ENCODE results near the gene SYNPO.

SYNPO gene

DNA sequence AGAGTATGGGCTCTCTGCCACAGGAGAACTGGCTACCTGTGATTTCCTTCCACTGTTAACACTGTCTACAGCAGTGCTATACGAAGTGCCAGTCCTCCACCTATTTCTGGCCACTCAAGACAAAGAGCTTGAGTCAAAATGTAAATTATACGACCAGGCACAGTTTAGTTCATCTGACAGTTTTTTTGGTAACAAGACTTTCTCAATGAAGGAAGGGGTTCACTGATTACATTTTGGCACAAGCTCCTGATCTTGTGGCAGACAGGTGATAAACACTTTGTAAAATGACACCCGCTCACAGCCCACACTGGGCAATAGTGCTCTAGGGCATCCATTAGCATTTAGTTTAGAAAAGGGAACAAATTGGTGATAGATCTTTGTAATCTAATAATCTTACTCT, 51.8 kb downstream of the SYNPO start:
- no peak overlapping the region for H3K4me3 ChIP-seq (ENCODE audit: low read depth, low read length)
- TF ChIP-seq, protein P1, sequence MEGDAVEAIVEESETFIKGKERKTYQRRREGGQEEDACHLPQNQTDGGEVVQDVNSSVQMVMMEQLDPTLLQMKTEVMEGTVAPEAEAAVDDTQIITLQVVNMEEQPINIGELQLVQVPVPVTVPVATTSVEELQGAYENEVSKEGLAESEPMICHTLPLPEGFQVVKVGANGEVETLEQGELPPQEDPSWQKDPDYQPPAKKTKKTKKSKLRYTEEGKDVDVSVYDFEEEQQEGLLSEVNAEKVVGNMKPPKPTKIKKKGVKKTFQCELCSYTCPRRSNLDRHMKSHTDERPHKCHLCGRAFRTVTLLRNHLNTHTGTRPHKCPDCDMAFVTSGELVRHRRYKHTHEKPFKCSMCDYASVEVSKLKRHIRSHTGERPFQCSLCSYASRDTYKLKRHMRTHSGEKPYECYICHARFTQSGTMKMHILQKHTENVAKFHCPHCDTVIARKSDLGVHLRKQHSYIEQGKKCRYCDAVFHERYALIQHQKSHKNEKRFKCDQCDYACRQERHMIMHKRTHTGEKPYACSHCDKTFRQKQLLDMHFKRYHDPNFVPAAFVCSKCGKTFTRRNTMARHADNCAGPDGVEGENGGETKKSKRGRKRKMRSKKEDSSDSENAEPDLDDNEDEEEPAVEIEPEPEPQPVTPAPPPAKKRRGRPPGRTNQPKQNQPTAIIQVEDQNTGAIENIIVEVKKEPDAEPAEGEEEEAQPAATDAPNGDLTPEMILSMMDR (IDR thresholded peaks at IDR 0.05; ENCODE audit: low read depth, low read length, missing control alignments) = no peak
- DNase-seq (ENCODE audit: low read depth) = no peak

DNA sequence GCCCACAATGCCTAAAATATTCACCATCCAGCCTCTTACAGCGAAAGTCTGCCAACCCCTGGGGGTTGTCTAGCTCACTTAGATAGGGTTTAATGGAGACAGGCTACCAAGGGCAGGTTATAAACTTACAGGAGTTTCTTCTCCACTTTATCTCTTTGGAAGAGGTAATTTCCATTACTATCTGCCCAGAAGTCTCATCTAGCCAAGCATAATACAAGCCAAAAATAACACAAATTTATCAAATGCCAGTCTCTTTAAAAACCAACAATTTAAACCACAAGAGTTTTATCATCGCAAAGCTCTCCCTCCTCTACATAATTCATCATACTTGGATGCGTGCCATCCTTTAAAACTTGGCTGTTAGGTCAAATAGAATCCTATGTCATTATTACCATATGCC, 54.2 kb downstream of the SYNPO start:
- TF ChIP-seq, protein P1 (IDR thresholded peaks at IDR 0.05; ENCODE audit: low read depth, low read length, missing control alignments) = no peak
- no peak for DNase-seq (ENCODE audit: low read depth)
- no peak overlapping the region for H3K4me3 ChIP-seq (ENCODE audit: low read depth, low read length)

DNA sequence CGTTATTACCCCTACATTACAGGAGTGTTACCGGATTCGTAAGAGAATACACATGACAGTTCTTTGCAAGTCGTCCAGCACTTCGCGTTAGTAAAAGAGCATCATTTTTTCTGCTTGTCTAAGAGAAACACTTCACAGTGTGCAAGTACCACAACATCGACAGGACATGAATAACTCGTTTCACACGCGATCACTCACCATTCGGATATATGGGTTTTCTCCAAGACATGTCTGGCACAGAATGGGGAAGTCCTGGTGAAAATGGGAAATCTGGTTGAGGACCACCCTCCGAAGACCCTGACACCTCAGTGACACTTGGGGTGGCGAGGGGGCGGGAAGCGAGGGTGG, 59.8 kb downstream of the SYNPO start:
- TF ChIP-seq, protein P1 (IDR thresholded peaks at IDR 0.05; ENCODE audit: low read depth, low read length, missing control alignments) = no peak
- no peak for DNase-seq (ENCODE audit: low read depth)
- H3K4me3 ChIP-seq (ENCODE audit: low read depth, low read length) = peak overlapping the region; percentile 83

DNA sequence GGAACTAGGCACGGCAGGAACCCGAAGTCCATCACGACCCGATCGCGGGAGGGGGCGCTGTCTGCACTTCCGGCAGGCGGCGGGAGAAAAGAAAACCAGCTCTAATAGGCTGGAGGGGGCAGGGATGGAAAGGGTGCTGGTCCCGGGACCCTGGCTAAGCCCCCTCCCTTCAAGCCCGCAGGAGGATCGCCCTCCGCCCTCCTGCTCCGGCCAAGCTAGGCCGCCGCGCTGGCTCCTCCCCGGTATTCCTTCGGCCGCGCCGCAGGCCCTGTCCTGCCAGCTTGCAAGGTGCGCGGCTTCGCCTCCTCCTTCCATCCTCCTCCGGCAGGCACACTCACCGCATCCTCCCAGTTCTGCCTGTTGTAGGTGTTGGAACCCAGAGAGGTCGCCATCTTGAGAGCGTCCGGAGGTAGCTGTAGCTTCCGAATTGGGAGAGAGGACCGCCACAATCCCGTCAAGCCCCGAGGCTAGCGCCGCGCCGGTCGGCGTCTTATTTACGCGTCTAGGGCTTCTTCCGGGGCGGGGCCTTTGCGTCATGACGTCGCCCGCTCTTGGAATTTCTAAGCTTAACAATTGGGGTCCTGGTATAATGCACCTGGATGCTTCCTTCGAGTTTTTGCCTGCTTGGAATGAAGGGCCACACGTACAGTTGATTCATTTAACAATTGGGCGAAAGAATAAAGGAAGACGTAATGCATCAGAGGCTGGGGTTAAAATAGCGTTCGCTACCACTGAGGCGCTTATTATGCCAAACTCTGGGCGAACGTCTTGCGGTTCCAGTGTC, 60.3 kb downstream of the SYNPO start, which contains the start of gene RBM22:
TSS of gene RBM22 (minus strand) at position 469 of the 784 bp plus-strand sequence. CDS start at position 392, 77 bp downstream.
- peak within 1 kb of the TSS; percentile 83 for H3K4me3 ChIP-seq (ENCODE audit: low read depth, low read length)
- TF ChIP-seq, protein P1 (IDR thresholded peaks at IDR 0.05; ENCODE audit: low read depth, low read length, missing control alignments) = peak; percentile 66
- peak; percentile 72 for DNase-seq (ENCODE audit: low read depth)

DNA sequence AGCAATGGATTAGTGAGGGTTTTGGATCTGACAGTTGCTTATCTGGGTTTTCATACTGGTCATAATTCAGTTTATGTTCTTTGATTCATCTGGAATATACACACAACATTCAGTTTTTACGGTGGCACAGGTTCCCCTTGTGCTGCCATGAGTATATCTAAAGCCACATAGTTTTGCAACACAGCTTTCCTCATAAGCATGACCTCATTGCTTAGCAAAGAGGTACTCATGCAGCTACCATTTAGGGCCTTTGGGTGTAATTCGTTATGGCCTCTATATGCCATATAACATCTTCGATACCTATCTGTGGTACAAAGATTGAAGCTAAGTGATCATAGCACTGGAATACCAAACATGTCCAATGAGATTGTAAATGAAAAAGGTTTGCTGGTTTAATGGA, 63.3 kb downstream of the SYNPO start:
- H3K4me3 ChIP-seq (ENCODE audit: low read depth, low read length) = no peak overlapping the region
- no peak for DNase-seq (ENCODE audit: low read depth)
- TF ChIP-seq, protein P1 (IDR thresholded peaks at IDR 0.05; ENCODE audit: low read depth, low read length, missing control alignments) = no peak

DNA sequence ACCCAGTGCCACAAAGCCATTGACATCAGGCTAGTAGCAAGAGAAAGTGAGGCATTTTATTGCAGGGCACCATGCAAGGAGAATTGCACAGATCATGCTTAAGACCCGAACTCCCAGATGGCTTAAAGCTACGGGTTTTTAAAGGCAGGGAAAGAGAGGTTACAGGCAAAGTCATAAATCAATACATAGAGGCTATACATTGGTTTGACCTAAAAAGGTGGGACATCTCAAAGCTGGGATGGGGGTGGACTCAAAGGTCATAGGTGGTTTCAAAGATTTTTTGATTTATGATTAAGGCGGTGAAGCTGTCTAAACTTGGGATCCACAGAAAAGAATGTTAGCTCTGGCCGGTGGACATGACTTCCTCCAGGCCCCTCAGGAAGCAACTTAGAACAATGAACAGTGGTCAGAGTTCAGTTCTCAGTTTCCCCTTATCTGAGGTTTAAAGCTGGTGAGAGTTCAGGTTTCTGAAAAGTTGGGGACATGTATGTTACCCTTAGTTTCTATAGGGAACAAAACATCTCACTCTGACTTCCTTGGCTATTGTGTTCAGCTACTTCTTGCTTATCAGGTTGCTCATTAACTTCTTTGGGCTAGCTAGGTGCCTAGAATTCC, 66.4 kb downstream of the SYNPO start:
- no peak for DNase-seq (ENCODE audit: low read depth)
- H3K4me3 ChIP-seq (ENCODE audit: low read depth, low read length) = no peak overlapping the region
- TF ChIP-seq, protein P1 (IDR thresholded peaks at IDR 0.05; ENCODE audit: low read depth, low read length, missing control alignments) = no peak

Measured in GM12864 (cell line).